Endothelial cell of umbilical vein (primary cell): Measurements from ENCODE around the gene PRF1. TPM values are rescaled to one million over a fixed set of nuclear protein-coding genes. Genes with fewer than 3 reads are reported as not detected.

Experiments used
- BruUV-seq: library from RNA; stranded (reverse); fragments of 400-500 nt; replicated peaks from 2 replicates; lab custom pipeline; 2021; lab: Mats Ljungman, UMichigan
- CTCF ChIA-PET: fragments of 300-600, 350-600 bp; sonication (Branson Sonifier 250); formaldehyde crosslinking; loops from one replicate; lab custom pipeline; 2021; ENCODE audit warnings: antibody characterized with exemption, inconsistent platforms; lab: Charles Lee
- POLR2A ChIA-PET: fragments of 300-600, 350-600 bp; sonication (Branson Sonifier 250); formaldehyde crosslinking; loops from one replicate; lab custom pipeline; 2021; ENCODE audit warnings: antibody characterized with exemption, inconsistent platforms; lab: Charles Lee
- DNase-seq: peaks from one replicate; pipeline ENCODE4 v3.0.0-alpha.2; 2011; ENCODE audit warnings: low read depth, low spot score
- FAIRE-seq: peaks from 2 replicates; lab custom pipeline; 2011; peaks lifted over from hg19 to GRCh38; lab: Jason Lieb, UNC
- H2AFZ ChIP-seq: 2 replicates; pipeline ENCODE4 v1.6.0; 2012; ENCODE audit warnings: low read depth, low read length, control low read depth, inconsistent platforms
- H3K27ac ChIP-seq: 2 replicates; pipeline ENCODE4 v1.5.1; 2011; ENCODE audit warnings: low read depth, mild to moderate bottlenecking, control low read depth, low read length, moderate library complexity; ENCODE audit not compliant: insufficient read depth
- H3K27me3 ChIP-seq, 2 experiments: 2 replicates each; pipeline versions ENCODE4 v1.6.0 to v1.6.1; 2011; ENCODE audit warnings: low read length in 2 of 2, mixed read lengths in 1 of 2; ENCODE audit not compliant: control insufficient read depth in 2 of 2, insufficient read depth in 2 of 2
- H3K36me3 ChIP-seq, 2 experiments: 2 replicates in 1 of 2; 3 replicates in 1 of 2; pipeline ENCODE4 v1.5.1; 2011; ENCODE audit warnings: low read length in 2 of 2, mild to moderate bottlenecking in 1 of 2, moderate library complexity in 1 of 2; ENCODE audit not compliant: control insufficient read depth in 2 of 2, insufficient read depth in 2 of 2; ENCODE audit errors: extremely low read depth in 1 of 2
- H3K4me1 ChIP-seq: 3 replicates; pipeline ENCODE4 v1.5.1; 2011; ENCODE audit warnings: mild to moderate bottlenecking, low read length; ENCODE audit not compliant: control insufficient read depth, insufficient read depth; ENCODE audit errors: extremely low read depth
- H3K4me2 ChIP-seq: 2 replicates; pipeline ENCODE4 v1.6.1; 2011; ENCODE audit warnings: low read length, control low read depth, mixed read lengths; ENCODE audit not compliant: insufficient read depth
- H3K4me3 ChIP-seq, 3 experiments: fragments of 200-600 bp in 1 of 3; sonication (generic), shearing (Covaris generic) in 1 of 3; replicated peaks in 1 of 3; 2 replicates each; pipeline ENCODE4 v1.5.1; 2011 to 2016; ENCODE audit warnings: control low read depth in 3 of 3, low read length in 3 of 3, mild to moderate bottlenecking in 2 of 3, inconsistent platforms in 1 of 3, low read depth in 1 of 3, moderate library complexity in 1 of 3; ENCODE audit not compliant: insufficient read depth in 1 of 3
- H3K79me2 ChIP-seq: 2 replicates; pipeline ENCODE4 v1.6.0; 2012; ENCODE audit warnings: low read length, inconsistent platforms; ENCODE audit not compliant: control insufficient read depth, insufficient read depth
- H3K9ac ChIP-seq: replicated peaks from 2 replicates; pipeline ENCODE3; 2011; ENCODE audit warnings: low read length, control low read depth; ENCODE audit not compliant: insufficient read depth; ENCODE audit errors: extremely low read depth
- H3K9me1 ChIP-seq: replicated peaks from 3 replicates; pipeline ENCODE4 v1.6.0; 2011; ENCODE audit warnings: mild to moderate bottlenecking, low read length; ENCODE audit not compliant: control insufficient read depth, insufficient read depth; ENCODE audit errors: extremely low read depth
- H3K9me3 ChIP-seq: replicated peaks from 2 replicates; pipeline ENCODE4 v1.5.1; 2012; ENCODE audit warnings: low read length, inconsistent platforms; ENCODE audit not compliant: control insufficient read depth, insufficient read depth
- H4K20me1 ChIP-seq: replicated peaks from 2 replicates; pipeline ENCODE3; 2011; ENCODE audit warnings: mild to moderate bottlenecking, low read length; ENCODE audit not compliant: control insufficient read depth, insufficient read depth; ENCODE audit errors: extremely low read depth
- CTCF ChIP-seq, 2 donors: IDR thresholded peaks; 1 replicate in 1 of 2; 2 replicates in 1 of 2; pipeline ENCODE4 v1.5.1; 2011; ENCODE audit warnings: low read length in 2 of 2, mild to moderate bottlenecking in 2 of 2, moderate library complexity in 2 of 2, control low read depth in 1 of 2, inconsistent platforms in 1 of 2, low read depth in 1 of 2; ENCODE audit not compliant: insufficient read depth in 1 of 2; ENCODE audit errors: extremely low read depth in 1 of 2
- FOS ChIP-seq: IDR thresholded peaks from 2 replicates; pipeline ENCODE4 v1.6.1; 2011; ENCODE audit warnings: mild to moderate bottlenecking, low read length, moderate library complexity, borderline replicate concordance; ENCODE audit not compliant: insufficient read depth
- GATA2 ChIP-seq: IDR thresholded peaks from 2 replicates; pipeline ENCODE4 v1.7.0; 2011; ENCODE audit warnings: low read depth, mild to moderate bottlenecking, moderate library complexity, mixed read lengths, low read length; ENCODE audit not compliant: insufficient read length, insufficient read depth
- JUN ChIP-seq: IDR thresholded peaks from 2 replicates; pipeline ENCODE4 v1.6.1; 2011; ENCODE audit warnings: borderline replicate concordance, low read depth; ENCODE audit not compliant: insufficient read length, insufficient read depth
- MYC ChIP-seq: IDR thresholded peaks from one replicate; pipeline ENCODE4 v1.6.1; 2011; ENCODE audit warnings: mild to moderate bottlenecking, low read depth, low read length
- POLR2A ChIP-seq: IDR thresholded peaks from 2 replicates; pipeline ENCODE4 v1.6.1; 2012; ENCODE audit warnings: low read depth, mild to moderate bottlenecking, control low read depth, low read length
- POLR2AphosphoS5 ChIP-seq: IDR thresholded peaks from 2 replicates; pipeline ENCODE4 v1.6.1; 2012; ENCODE audit warnings: low read depth, mild to moderate bottlenecking, control low read depth, low read length, moderate library complexity; ENCODE audit not compliant: insufficient read depth
- dilution Hi-C: fragments of 300-500 bp; cut with MboI; formaldehyde crosslinking; loops from one replicate; pipeline ENCODE4 v1.15.0; 2019; ENCODE audit warnings: low sequenced_read_pairs; ENCODE audit not compliant: extremely low pct_ligation_motif_present
- intact Hi-C: fragments of 100-400 bp; cut with micrococcal nuclease; formaldehyde crosslinking; loops from one replicate; pipeline ENCODE4 v1.10.0; 2022
- polyA plus RNA-seq, 4 experiments: library from polyadenylated mRNA; depleted of rRNA in 3 of 4; stranded (reverse) in 3 of 4; unstranded in 1 of 4; fragments of >200 nt; gene quantifications; 2 replicates each; pipeline versions ENCODE4 v1.2.1 to v1.2.3, GENCODE V29; 2011 to 2012; ENCODE audit warnings: missing spikeins in 1 of 4
- total RNA-seq: library from RNA; stranded (reverse); gene quantifications from 2 replicates; pipeline ENCODE4 v1.2.3, GENCODE V29; 2021

The PRF1 gene
- total and polyA plus RNA-seq, 2 donors (not counting 3 experiments of a cell fraction or from before 2014, with no cell fraction given) = not detected

GRCh38 chr10:70600512-70601395 is 1.8 kb downstream of the PRF1 start:
- POLR2A ChIA-PET = no interaction called here
- TF ChIP-seq JUN (no peak), POLR2AphosphoS5 (no peak), MYC (no peak), FOS (no peak), GATA2 (no peak), CTCF (IDR thresholded peaks at IDR 0.05; ENCODE audit: extremely low read depth in 1 of 2, insufficient read depth in 1 of 2, low read depth in 1 of 2, low read length in 2 of 2) (no peak), POLR2A (no peak)
- intact Hi-C loops = no loop called here
- Histone ChIP-seq H3K27ac (no peak overlapping the region), H4K20me1 (no peaks in the 10 kb centered on the region), H3K9ac (no peak overlapping the region), H3K4me3 (no peak overlapping the region), H3K79me2 (no peaks in the 10 kb centered on the region), H3K4me2 (no peak overlapping the region), H2AFZ (no peak overlapping the region), H3K9me1 (no peaks in the 10 kb centered on the region), H3K9me3 (no peaks in the 10 kb centered on the region), H3K4me1 (no peaks in the 10 kb centered on the region), H3K27me3 (peaks cover 2 to 4% of the 10 kb centered on the region in 2 experiments), H3K36me3 (no peaks in the 10 kb centered on the region)
- BruUV-seq = no TSS peak
- FAIRE-seq (no peak), DNase-seq (no peak)
- dilution Hi-C loops = no loop called here
- CTCF ChIA-PET = interaction anchor here (0.6 kb wide), 1 partner anchor 718 kb away, joined by 3 read pairs; the partner anchor contains the start of gene SLC29A3
